Lower leg skin (tissue), 4 donors: ENCODE data around the gene AFAP1L1. TPM values are rescaled to one million over a fixed set of nuclear protein-coding genes. Genes with fewer than 3 reads are reported as not detected.

Source experiments
- DNase-seq, 2 donors: peaks; one replicate each; pipeline ENCODE4 v3.0.0-alpha.2; 2019; ENCODE audit warnings: low spot score in 2 of 2
- H3K4me3 ChIP-seq: fragments of 200-600 bp; sonication (generic); 2 replicates; pipeline ENCODE4 v1.5.1; 2017; ENCODE audit warnings: mild to moderate bottlenecking, low read depth; ENCODE audit not compliant: poor library complexity, severe bottlenecking
- CTCF ChIP-seq, 3 donors: fragments of 450-650 bp; IDR thresholded peaks; one replicate each; pipeline ENCODE4 v1.5.1; 2016; ENCODE audit warnings: antibody characterized with exemption in 3 of 3, mild to moderate bottlenecking in 3 of 3, moderate library complexity in 2 of 3
- POLR2A ChIP-seq, 2 donors: fragments of 450-650 bp; IDR thresholded peaks; one replicate each; pipeline ENCODE4 v1.6.1; 2016 to 2017; ENCODE audit warnings: antibody characterized with exemption in 2 of 2, mild to moderate bottlenecking in 1 of 2, moderate library complexity in 1 of 2
- WGBS, 2 donors: methylation state at CpG; one replicate each; pipeline ENCODE4 v1.1.5; 2018; 5-methylcytosine and 5-hydroxymethylcytosine counted together
- intact Hi-C: fragments of 100-400 bp; cut with DNase I; formaldehyde crosslinking; loops from one replicate; pipeline ENCODE4 v1.15.0; 2023; ENCODE audit warnings: low total_unique reads
- total RNA-seq, 4 donors: library from RNA; depleted of rRNA; stranded (reverse); fragments of >200 nt; gene quantifications; one replicate each; pipeline ENCODE4 v1.1.0, GENCODE V29; 2016

Gene AFAP1L1
- total RNA-seq, 4 donors from 2014 or later = 6.3 to 10.8 (median 8.0) TPM

GRCh38 chr5:149282966-149283332, 11.3 kb downstream of the AFAP1L1 start:
- no peak overlapping the region for H3K4me3 ChIP-seq
- no peak for DNase-seq
- no peak for TF ChIP-seq POLR2A (IDR thresholded peaks at IDR 0.05)
- no peak for TF ChIP-seq CTCF (IDR thresholded peaks at IDR 0.05)
- intact Hi-C loops = no loop called here
- WGBS, 2 donors = 82 to 88% methylated on average over 5 of the region's 5 CpGs

- no peak for DNase-seq
- intact Hi-C loops = no loop called here
- H3K4me3 ChIP-seq = no peak overlapping the region
These were observed 12.2 kb downstream of the AFAP1L1 start for GRCh38 chr5:149283626-149284480.

GRCh38 chr5:149284501-149284900, 12.8 kb downstream of the AFAP1L1 start:
- DNase-seq = peak; percentile 82 to 91
- TF ChIP-seq CTCF (IDR thresholded peaks at IDR 0.05) = no peak
- TF ChIP-seq POLR2A (IDR thresholded peaks at IDR 0.05) = no peak
- intact Hi-C loops = no loop called here
- H3K4me3 ChIP-seq = no peak overlapping the region
- 35 to 44% methylated on average over 5 of the region's 5 CpGs for WGBS, 2 donors

More at GRCh38 chr5:149283626-149284480, 12.2 kb downstream of the AFAP1L1 start:
- no peak for TF ChIP-seq POLR2A (IDR thresholded peaks at IDR 0.05)
- no peak for TF ChIP-seq CTCF (IDR thresholded peaks at IDR 0.05)
- 71 to 74% methylated on average over 11 of the region's 11 CpGs for WGBS, 2 donors

- intact Hi-C loops = no loop called here
- H3K4me3 ChIP-seq = no peak overlapping the region
- 38 to 63% methylated on average over 1 of the region's 1 CpG for WGBS, 2 donors
- TF ChIP-seq CTCF (IDR thresholded peaks at IDR 0.05) (no peak), POLR2A (IDR thresholded peaks at IDR 0.05) (no peak)
- peak in 1 of 2 donors; percentile 13 for DNase-seq
These were observed 13.5 kb downstream of the AFAP1L1 start for GRCh38 chr5:149285153-149285552.

- TF ChIP-seq POLR2A (IDR thresholded peaks at IDR 0.05) (no peak), CTCF (IDR thresholded peaks at IDR 0.05) (no peak)
- 85 to 95% methylated on average over 8 of the region's 8 CpGs for WGBS, 2 donors
- DNase-seq = no peak
- intact Hi-C loops = no loop called here
- H3K4me3 ChIP-seq = no peak overlapping the region
These were observed 16.8 kb downstream of the AFAP1L1 start for GRCh38 chr5:149288436-149288835.
